ENCODE data around the gene GUF1. TPM values are rescaled to one million over a fixed set of nuclear protein-coding genes. Genes with fewer than 3 reads are reported as not detected.

Gene GUF1
- total and polyA plus RNA-seq, 2 of the 13 experiments (the other 11 are each of a cell fraction or from before 2014, with no cell fraction given), result 10.3 to 24.6 TPM

DNA sequence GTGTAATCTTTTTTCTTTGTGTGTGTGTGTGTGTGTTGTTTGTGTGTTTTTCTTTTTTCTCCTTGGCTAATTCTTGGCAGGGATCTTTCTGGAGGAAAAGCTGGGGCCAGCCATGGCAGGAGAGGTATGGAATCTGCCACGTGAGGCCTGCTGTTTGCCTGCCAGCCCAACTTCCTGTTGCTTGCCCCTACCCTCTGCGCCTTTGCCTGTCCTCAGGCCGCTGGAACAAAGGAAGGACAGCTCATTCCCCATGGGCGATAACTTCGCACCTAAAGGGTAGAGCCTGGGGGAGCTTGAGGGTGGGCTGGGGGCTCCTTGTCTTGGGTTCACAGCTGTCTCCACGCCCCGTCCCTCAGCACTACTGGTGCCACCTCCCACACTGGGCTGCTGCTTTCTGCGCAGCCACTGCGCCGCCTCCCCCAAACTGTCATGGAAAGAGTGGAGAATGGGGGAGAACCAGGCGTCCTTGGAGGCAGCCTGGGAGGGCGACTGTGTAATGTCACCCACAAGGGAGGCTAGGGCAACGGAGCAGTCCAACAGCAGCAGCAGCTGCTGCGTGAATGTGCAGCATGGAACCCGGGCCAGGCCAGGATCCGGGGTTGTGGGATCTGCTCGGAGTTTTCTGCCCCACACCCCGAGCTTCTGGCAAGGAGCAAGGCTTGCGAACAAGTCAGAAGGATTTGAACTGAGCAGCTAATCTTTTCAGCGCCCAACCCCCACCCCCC, 14.5 kb upstream of the GUF1 start:
- DNase-seq (ENCODE audit: low spot score) (no peak), ATAC-seq (no peak), FAIRE-seq (no peak)
- Histone ChIP-seq H4K20me1 (ENCODE audit: insufficient read depth, low read length) (no peaks in the 10 kb centered on the region), H3K4me3 (replicated peaks in 1 of 3; ENCODE audit: insufficient read depth in 1 of 3, low read depth in 2 of 3, low read length in 3 of 3) (no peak overlapping the region), H3K79me2 (ENCODE audit: insufficient read depth, low read length) (no peaks in the 10 kb centered on the region), H3K36me3 (replicated peaks in 1 of 2; ENCODE audit: control insufficient read depth in 1 of 2, insufficient read depth in 2 of 2, low read length in 2 of 2) (no peaks in the 10 kb centered on the region), H2AFZ (ENCODE audit: low read length) (no peak overlapping the region), H3K4me1 (ENCODE audit: insufficient read depth, low read length) (peaks cover 14% of the 10 kb centered on the region), H3K9me3 (ENCODE audit: low read length) (no peaks in the 10 kb centered on the region), H3K27ac (ENCODE audit: extremely low read length, insufficient read depth, low read length) (no peak overlapping the region), H3K27me3 (ENCODE audit: control insufficient read depth in 1 of 2, insufficient read depth in 2 of 2, low read length in 2 of 2) (no peaks in the 10 kb centered on the region), H3K4me2 (ENCODE audit: low read depth, low read length) (no peak overlapping the region), H3K9ac (ENCODE audit: insufficient read depth, low read depth, low read length) (no peak overlapping the region)
- intact Hi-C loops (cut with micrococcal nuclease; ENCODE audit: unreplicated experiment), result no loop called here
- in situ Hi-C loops (cut with HindIII; ENCODE audit: extremely low pct_ligation_motif_present, low pct_unique_long_range_greater_than_20kb), result no loop called here
- ChIA-PET CTCF (ENCODE audit: low intra/inter-chr PET ratio, low total read pairs) (no interaction called here), POLR2A (interaction anchor here (1.4 kb wide), 1 partner anchor 15 kb away, joined by 4 read pairs; the partner anchor contains the start of gene GUF1)
- WGBS (ENCODE audit: low lambda C conversion rate), result 74% methylated on average over 14 of the region's 20 CpGs
- BruUV-seq (replicated peaks), result no TSS peak
- no peak for TF ChIP-seq SAFB2 (CRISPR knock-in tag; IDR thresholded peaks at IDR 0.05; ENCODE audit: borderline replicate concordance, low read depth)
- TF ChIP-seq, protein P1, sequence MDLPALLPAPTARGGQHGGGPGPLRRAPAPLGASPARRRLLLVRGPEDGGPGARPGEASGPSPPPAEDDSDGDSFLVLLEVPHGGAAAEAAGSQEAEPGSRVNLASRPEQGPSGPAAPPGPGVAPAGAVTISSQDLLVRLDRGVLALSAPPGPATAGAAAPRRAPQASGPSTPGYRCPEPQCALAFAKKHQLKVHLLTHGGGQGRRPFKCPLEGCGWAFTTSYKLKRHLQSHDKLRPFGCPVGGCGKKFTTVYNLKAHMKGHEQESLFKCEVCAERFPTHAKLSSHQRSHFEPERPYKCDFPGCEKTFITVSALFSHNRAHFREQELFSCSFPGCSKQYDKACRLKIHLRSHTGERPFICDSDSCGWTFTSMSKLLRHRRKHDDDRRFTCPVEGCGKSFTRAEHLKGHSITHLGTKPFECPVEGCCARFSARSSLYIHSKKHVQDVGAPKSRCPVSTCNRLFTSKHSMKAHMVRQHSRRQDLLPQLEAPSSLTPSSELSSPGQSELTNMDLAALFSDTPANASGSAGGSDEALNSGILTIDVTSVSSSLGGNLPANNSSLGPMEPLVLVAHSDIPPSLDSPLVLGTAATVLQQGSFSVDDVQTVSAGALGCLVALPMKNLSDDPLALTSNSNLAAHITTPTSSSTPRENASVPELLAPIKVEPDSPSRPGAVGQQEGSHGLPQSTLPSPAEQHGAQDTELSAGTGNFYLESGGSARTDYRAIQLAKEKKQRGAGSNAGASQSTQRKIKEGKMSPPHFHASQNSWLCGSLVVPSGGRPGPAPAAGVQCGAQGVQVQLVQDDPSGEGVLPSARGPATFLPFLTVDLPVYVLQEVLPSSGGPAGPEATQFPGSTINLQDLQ (CRISPR knock-in tag; IDR thresholded peaks at IDR 0.05), result no peak
- no peak for TF ChIP-seq ARNTL (CRISPR knock-in tag; IDR thresholded peaks at IDR 0.05)
- TF ChIP-seq HOXA7 (CRISPR knock-in tag; IDR thresholded peaks at IDR 0.05), result no peak
- TF ChIP-seq, protein P2, sequence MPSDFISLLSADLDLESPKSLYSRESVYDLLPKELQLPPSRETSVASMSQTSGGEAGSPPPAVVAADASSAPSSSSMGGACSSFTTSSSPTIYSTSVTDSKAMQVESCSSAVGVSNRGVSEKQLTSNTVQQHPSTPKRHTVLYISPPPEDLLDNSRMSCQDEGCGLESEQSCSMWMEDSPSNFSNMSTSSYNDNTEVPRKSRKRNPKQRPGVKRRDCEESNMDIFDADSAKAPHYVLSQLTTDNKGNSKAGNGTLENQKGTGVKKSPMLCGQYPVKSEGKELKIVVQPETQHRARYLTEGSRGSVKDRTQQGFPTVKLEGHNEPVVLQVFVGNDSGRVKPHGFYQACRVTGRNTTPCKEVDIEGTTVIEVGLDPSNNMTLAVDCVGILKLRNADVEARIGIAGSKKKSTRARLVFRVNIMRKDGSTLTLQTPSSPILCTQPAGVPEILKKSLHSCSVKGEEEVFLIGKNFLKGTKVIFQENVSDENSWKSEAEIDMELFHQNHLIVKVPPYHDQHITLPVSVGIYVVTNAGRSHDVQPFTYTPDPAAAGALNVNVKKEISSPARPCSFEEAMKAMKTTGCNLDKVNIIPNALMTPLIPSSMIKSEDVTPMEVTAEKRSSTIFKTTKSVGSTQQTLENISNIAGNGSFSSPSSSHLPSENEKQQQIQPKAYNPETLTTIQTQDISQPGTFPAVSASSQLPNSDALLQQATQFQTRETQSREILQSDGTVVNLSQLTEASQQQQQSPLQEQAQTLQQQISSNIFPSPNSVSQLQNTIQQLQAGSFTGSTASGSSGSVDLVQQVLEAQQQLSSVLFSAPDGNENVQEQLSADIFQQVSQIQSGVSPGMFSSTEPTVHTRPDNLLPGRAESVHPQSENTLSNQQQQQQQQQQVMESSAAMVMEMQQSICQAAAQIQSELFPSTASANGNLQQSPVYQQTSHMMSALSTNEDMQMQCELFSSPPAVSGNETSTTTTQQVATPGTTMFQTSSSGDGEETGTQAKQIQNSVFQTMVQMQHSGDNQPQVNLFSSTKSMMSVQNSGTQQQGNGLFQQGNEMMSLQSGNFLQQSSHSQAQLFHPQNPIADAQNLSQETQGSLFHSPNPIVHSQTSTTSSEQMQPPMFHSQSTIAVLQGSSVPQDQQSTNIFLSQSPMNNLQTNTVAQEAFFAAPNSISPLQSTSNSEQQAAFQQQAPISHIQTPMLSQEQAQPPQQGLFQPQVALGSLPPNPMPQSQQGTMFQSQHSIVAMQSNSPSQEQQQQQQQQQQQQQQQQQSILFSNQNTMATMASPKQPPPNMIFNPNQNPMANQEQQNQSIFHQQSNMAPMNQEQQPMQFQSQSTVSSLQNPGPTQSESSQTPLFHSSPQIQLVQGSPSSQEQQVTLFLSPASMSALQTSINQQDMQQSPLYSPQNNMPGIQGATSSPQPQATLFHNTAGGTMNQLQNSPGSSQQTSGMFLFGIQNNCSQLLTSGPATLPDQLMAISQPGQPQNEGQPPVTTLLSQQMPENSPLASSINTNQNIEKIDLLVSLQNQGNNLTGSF (CRISPR knock-in tag; IDR thresholded peaks at IDR 0.05), result no peak
- TF ChIP-seq, protein P3, sequence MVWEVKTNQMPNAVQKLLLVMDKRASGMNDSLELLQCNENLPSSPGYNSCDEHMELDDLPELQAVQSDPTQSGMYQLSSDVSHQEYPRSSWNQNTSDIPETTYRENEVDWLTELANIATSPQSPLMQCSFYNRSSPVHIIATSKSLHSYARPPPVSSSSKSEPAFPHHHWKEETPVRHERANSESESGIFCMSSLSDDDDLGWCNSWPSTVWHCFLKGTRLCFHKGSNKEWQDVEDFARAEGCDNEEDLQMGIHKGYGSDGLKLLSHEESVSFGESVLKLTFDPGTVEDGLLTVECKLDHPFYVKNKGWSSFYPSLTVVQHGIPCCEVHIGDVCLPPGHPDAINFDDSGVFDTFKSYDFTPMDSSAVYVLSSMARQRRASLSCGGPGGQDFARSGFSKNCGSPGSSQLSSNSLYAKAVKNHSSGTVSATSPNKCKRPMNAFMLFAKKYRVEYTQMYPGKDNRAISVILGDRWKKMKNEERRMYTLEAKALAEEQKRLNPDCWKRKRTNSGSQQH (CRISPR knock-in tag; IDR thresholded peaks at IDR 0.05; ENCODE audit: low read depth), result no peak
- TF ChIP-seq ZNF614 (CRISPR knock-in tag; IDR thresholded peaks at IDR 0.05; ENCODE audit: borderline replicate concordance), result no peak
- TF ChIP-seq SNAPC2 (CRISPR knock-in tag; IDR thresholded peaks at IDR 0.05), result no peak
- TF ChIP-seq FOXM1 (CRISPR knock-in tag; IDR thresholded peaks at IDR 0.05), result no peak
- no peak for TF ChIP-seq ZNF225 (CRISPR knock-in tag; IDR thresholded peaks at IDR 0.05)

Data from HepG2 (cell line).